ENCODE results near the gene WRAP53. TPM values are rescaled to one million over a fixed set of nuclear protein-coding genes. Genes with fewer than 3 reads are reported as not detected.

Gene WRAP53
- total and polyA plus RNA-seq, 2 donors (not counting 1 experiment from before 2014, with no cell fraction given), result 13.1 to 18.2 TPM

DNA sequence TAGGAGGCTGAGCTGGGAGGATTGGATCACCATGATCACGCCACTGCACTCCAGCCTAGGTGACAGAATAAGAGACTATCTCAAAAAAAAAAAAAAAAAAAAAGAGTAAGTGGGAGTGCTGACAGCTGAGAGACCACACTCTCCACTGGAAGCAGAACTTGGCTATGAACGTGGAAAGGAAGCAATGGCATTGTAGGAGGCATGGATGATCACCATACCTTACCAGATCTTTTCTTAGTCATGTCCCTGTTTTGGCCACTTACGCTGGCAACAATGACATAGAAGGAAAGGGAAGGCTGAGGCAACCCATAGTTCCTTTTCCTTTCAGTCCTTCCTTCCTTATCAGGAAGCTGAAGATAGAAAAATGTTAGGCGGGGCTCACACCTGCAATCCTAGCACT lies 41.3 kb upstream of the WRAP53 start:
- no peak overlapping the region for H3K4me3 Mint-ChIP-seq
- POLR2A ChIA-PET, result interaction anchor here (0.7 kb wide), 1 partner anchor 20 kb away, joined by 3 read pairs; no protein-coding TSS in a partner anchor
- 83% methylated on average over 1 of the region's 4 CpGs for WGBS (ENCODE audit: insufficient coverage)

More for the DNA sequence above, 41.3 kb upstream of the WRAP53 start:
- peaks cover 0 to 6% (median 0%) of the 10 kb centered on the region in 3 donors for H3K9me3 ChIP-seq (ENCODE audit: control extremely low read depth in 1 of 3, control insufficient read depth in 2 of 3, insufficient read depth in 1 of 3, low read length in 2 of 3)
- H4K20me1 ChIP-seq (ENCODE audit: control insufficient read depth, insufficient read depth, low read length, poor library complexity, severe bottlenecking), result no peaks in the 10 kb centered on the region
- DNase-seq (no peak), ATAC-seq (ENCODE audit: low read depth) (no peak)
- H3K27me3 ChIP-seq (replicated peaks in 1 of 4; ENCODE audit: control extremely low read depth in 1 of 4, control insufficient read depth in 3 of 4, insufficient read depth in 4 of 4, low read length in 3 of 4), result peaks cover 0 to 40% (median 21%) of the 10 kb centered on the region in 4 experiments
- TF ChIP-seq CTCF (IDR thresholded peaks at IDR 0.05) (no peak), EZH2 (IDR thresholded peaks at IDR 0.05; ENCODE audit: borderline replicate concordance, insufficient read depth, low read depth, low read length, poor library complexity, severe bottlenecking) (no peak)
- Mint-ChIP-seq H3K4me1 (peaks cover 20% of the 10 kb centered on the region), H3K27me3 (peaks cover 28% of the 10 kb centered on the region), H3K27ac (no peak overlapping the region), H3K9me3 (ENCODE audit: insufficient read depth) (no peaks in the 10 kb centered on the region)
- no peaks in the 10 kb centered on the region for H3K36me3 ChIP-seq (replicated peaks in 1 of 2; ENCODE audit: control extremely low read depth in 1 of 2, control insufficient read depth in 1 of 2, extremely low read depth in 1 of 2, insufficient read depth in 2 of 2, low read length in 1 of 2)
- H3K4me1 ChIP-seq (ENCODE audit: control insufficient read depth in 2 of 2, insufficient read depth in 2 of 2, low read length in 2 of 2), result peaks cover 21 to 28% of the 10 kb centered on the region in 2 donors
- no peak overlapping the region for H3K9ac ChIP-seq (ENCODE audit: low read length)
- no peak overlapping the region for H3K27ac ChIP-seq (ENCODE audit: low read length in 2 of 2)
- H3K79me2 ChIP-seq (ENCODE audit: control insufficient read depth, insufficient read depth, low read length), result no peaks in the 10 kb centered on the region
- H2AFZ ChIP-seq (ENCODE audit: insufficient read depth, low read depth, low read length, poor library complexity, severe bottlenecking), result no peak overlapping the region
- H3K4me3 ChIP-seq (ENCODE audit: control extremely low read depth in 1 of 5, extremely low read depth in 1 of 5, insufficient read depth in 1 of 5, low read depth in 2 of 5, low read length in 4 of 5), result no peak overlapping the region
- CTCF ChIA-PET, result interaction anchor here (0.7 to 1.7 kb wide), 2 partner anchors 39 to 134 kb away, joined by 3 read pairs; no protein-coding TSS in a partner anchor
- no peak overlapping the region for H3K4me2 ChIP-seq (replicated peaks; ENCODE audit: low read depth, low read length, poor library complexity, severe bottlenecking)
- intact Hi-C loops (cut with micrococcal nuclease), result no loop called here
